HG03280 (cell line): ENCODE data around the gene KIZ.
A peak's percentile ranks its signal among the peaks of the same experiment; 100 is the strongest.

Experiments used
- ATAC-seq: cut with Tn5 transposase; IDR thresholded peaks from one replicate; pipeline ENCODE4 v1.9.1; 2021; ENCODE audit warnings: mild to moderate bottlenecking, moderate library complexity; ENCODE audit not compliant: unreplicated experiment

Gene KIZ

DNA sequence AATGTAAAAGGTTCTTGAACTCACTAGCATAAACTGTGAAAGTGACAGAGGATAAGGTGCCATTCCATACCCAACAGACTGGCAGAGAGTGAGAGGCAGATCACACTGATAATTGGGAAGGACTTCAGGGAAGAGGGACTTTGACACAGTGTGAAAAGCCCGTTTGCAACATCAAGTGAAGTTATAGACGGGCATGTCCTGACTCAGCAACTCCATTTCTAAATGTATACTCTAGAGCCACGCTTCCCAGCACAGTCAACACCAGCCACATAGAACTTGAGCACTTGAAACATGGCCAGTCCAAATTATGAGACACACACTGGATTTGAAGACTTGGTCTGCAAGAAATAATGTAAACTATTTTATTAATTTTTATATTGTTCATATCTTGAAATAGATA, 131.3 kb downstream of the KIZ start:
- no peak for ATAC-seq

DNA sequence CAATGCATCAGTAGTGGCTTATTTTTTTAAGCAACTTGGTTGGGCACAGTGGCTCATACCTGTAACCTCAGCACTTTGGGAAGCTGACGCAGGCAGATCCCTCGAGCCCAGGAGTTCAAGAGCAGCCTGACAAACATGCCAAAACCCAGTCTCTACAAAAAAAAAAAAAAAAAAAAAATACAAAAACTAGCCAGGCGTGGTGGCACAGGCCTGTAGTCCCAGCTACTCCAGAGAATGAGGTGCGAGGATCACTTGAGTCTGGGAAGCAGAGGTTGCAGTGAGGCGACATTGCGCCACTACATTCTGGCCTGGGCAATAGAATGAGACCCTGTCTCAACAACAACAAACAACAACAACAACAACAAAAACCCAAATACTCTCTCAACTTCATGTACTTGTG, 132.5 kb downstream of the KIZ start:
- ATAC-seq: no peak

DNA sequence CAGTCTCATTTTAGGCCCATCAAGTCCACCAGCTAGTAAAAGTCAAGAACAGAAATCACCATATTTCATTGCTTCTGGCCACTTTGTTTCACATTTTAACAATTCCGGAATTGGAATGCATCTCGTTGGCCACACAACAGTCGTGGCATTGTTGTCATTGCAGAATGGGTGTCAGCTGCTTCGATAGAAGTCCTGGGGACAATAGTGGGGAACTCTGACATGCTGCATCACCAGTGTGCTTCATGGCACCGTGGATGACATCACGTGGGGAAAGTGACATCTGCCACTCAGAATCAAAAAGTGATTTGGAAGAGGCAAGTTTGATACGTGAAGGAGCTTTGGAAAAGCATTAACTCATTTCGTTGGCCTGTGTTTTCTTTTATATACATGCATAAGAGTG, 133.5 kb downstream of the KIZ start:
- ATAC-seq: no peak

DNA sequence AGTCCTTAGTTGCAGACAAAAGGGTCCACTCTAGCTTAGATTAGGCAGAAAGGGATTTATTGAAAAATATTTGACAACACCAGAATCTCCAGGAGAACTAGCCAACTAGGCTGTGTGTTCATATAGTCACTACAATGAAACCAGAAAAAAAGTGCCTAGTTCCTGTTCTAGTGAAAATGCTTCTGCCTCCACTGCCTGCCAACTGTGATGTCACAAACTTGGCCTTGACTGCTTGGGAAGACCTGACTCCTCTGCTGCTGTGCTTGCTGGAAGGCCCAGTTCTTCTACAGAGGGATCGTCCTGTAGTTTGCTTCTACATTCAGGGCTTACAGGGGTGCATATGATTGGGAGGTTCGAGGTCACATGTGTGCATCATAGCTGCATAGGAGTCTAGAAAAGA, 136.9 kb downstream of the KIZ start:
- no peak for ATAC-seq

DNA sequence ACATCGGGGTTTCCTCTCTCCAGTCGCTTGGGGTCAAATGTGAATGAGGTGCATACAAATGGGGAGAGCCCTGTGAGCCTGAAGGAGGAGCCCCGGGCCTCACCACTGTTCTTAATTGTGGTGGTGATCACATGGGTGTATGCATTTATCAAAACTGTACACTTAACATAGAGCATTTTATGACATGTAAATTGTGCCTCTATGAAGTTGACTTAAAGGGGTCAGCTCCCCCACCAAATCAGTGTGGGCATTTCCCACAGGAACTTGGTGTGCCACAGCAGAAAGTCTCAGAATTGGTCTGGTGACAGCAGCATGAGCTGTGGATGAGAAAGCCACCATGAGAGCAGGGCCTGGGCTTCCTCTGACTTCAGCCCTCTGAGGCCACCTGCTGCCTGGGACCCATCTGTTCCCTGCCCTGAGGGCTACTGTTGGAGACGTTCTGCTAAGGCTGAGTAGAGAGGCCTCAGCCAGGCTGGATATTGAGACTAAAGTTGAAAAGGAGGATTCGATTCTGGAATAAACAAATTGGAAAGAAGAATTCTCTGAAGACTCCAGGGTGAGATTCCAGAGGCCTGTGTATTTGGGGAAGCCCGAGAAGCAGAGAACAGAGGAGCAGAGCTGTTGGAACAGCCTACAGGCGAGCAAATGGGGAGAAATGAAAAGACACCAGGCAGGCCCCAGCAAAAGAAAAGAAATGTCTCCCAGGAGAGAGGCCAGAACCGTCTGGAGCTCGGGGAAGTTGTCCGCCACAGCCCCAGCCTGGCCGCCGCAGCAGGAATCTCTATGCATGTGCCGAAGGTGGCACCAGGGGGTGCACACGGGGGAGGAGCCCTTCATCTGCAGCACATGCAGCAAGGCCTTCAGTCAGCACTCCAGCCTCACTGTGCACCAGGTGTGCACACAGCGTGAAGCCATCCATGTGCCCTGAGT, 139.6 kb downstream of the KIZ start:
- ATAC-seq: no peak

DNA sequence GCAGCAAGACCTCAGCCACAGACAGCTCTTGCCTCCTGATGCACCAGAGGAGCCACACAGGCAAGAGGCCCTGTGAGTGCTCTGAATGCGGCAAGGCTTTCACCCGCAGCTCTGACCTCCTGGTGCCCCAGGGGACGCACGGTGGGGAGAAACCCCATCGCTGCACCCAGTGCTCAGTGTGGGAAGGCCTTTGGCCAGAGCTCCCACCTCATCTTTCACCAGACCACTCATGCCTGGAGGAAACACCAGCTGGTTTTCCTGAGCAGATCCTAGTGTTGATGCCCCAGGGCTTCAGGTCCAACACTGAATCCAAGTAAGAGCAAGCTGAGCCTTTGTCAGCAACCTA, 140.3 kb downstream of the KIZ start:
- no peak for ATAC-seq

DNA sequence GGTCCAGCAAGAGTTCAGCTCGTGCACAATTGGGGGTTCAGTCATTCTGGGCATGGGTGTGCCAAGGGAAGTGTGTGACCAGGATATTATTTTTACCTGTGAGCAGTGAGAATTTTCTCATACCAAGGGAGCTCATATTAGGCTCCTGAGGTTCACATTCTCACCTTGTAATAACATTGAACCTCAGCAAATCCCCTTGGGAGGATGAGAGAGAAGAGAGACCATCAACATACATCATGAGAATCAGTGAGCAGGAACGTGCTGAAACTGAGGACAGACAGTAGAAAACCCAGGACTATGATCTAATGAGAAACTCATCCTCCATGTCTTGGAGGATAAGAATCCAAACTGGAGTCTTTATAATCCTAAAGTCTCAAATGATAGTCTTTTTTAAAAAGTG, 143.9 kb downstream of the KIZ start:
- ATAC-seq: no peak

DNA sequence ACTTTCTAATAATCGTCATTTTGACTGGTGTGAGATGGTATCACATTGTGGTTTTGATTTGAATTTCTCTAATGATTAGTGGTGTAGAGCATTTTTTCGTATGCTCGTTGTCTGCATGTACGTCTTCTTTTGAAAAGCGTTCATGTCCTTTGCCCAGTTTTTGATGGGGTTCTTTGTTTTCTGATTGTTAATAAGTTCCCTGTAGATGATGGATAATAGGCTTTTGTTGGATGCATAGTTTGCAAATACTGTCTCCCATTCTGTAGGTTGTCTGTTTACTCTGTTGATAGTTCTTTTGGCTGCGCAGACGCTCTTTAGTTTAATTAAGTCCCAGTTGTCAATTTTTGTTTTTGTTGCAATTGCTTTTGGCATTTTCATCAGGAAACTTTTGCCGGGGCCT, 144.9 kb downstream of the KIZ start:
- ATAC-seq: no peak

DNA sequence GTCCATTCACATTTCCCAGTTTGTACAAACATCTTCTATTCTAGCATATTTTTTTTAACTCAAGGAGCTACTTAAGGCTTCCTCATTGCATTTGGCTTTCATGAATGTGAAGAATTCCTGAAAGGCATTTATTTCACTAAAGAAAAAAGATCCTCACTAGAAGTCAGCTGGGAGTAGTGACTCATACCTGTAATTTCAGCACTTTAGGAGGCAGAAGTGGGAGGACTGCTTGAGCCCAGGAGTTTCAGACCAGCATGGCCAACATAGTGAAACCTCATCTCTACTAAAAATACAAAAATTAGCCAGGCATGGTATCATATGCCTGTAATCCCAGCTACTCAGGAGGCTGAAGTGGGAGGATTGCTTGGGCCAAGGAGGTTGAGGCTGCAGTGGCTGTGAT, 146.4 kb downstream of the KIZ start:
- ATAC-seq: peak; percentile 26

DNA sequence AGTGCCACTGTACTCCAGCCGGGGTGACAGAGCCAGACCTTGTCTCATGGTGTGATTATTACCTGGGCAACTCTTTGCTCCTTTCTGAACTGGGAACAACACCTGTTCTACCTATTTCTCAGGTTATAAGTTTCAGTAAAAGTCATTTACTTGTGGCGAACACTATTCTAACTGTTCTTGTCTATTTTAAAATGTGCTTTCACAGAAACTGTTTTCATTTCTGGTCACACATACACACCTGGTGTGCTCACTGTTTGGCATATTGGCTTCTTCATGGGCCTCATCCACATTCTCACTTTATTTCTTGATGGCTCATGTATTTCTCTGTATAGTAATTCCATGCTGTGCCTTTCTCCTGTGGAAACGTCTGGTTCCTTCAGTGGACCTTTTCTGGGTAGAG, 146.8 kb downstream of the KIZ start:
- peak; percentile 67 for ATAC-seq

DNA sequence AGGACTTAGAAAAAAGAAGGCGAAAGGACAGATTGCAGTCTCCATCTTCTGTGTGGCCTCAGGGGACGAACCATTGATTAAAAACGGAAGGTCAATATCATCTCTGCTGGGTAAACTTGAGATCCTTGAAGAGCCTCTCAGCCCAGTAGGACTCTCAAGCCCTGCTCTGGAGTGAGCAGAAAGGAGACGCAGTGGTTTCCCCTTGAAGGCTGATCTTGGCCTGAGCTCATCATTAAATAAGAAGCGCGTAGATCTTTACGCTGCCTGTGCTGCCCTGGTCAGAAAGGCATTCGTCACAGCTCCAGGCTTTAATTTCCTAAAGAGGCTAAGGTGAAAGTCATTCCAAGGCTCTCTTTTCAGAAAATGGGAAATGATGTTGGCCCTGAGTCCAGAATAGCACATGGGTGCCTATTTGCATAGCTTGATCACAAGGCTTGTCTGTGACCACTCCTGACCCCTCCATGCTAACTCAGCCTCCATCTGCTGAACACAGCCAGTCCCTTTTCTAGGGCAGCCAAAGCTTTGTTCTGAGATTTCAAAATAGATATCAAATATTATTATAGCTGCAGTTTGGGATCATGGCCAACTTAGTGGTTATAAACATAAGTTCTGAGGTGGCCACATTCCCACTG, 148.0 kb downstream of the KIZ start:
- ATAC-seq: no peak

DNA sequence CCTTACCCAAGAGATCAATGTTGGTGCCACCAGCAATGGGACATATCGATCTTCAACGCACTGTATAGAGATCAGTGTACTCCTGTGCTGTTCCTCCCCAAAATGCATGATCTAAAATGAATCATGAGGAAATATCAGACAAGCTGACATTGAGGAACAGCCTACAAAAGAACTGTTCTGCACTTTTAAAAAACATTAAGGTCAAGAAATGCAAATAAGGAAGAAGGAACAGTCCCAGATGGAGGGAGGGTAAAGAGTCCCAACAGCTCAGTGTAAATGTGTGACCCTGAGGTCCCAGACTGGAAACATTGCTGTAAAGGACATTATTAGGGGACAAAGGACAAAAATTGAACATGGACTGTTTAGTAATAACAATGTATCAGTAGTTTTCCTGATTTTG, 152.9 kb downstream of the KIZ start:
- ATAC-seq: no peak

DNA sequence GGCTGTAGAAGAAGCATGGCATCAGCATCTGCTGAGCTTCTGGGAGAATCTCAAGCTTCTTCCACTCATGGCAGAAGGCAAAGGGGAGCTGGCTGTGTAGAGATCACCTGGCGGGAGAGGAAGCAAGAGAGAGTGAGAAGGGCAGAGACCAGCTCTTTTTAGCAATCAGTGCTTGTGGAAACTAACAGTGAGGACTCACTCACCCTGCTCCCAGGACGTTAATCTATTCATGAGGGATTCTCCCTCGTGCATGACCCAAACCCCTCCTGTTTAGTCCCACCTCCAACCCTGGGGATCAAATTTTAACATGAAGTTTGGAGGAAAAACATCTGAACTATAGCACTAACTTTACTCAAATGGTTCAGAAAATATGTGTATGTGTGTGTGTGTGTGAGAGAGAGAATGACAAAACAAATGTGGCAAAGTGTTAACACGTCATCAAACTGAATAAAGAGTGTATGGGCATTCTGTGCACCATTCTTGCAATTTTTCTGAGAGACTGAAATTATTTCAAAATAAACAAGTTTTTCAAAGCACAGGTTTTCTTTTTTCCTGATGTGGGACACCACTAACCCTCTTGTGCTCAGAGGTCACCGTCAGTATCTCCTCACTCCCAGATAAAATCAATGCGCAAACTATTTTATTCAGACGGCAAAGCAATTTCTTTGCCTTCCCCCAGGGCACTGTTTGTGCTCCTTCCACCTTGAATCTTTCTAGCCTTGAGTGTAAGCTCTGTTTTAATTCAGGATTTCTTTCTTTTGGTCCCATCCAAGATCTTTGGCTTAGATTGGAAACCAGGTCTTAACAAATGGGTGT, 154.0 kb downstream of the KIZ start:
- ATAC-seq: no peak

DNA sequence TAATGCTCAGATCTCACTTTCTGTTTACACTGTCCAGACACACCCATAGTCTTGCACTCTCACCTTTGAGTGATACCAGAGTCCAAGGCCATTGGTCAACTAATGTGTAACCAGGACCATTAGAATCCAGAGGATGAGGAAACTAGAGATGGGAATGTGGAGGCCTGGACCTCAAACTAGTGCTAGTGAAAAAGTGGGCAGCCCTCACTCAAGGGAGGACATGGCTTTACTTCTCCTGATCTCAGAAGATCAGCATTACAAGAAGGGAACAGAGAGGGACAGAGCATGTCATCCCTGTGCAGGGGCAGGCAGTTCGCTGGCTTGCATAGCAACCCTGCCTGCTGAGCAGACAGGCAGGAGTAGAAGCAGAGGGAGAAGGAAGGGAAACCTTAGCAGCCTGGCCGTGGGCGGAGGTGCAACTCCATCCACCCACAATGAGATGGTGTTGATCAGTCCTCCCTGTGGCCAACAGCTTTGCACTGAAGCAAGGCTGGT, 154.7 kb downstream of the KIZ start:
- no peak for ATAC-seq

DNA sequence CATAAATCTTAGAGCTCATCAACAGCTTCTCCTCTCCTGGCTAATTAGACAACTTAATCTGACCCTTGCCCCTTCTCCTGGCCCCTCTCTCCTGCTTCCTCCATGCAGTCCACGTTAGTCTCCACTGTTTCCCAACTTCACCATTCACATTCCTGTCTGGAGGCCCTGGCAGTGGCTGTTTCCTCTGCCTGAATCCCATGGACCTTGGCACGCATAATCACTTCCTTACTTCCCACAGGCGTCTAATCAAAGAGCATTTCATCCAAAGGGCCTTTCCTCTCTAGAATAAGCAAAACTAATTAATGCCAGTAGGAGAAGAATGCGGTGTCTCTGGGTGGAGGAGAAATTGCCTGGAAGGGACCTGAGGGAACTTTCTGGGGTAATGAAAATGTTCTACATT, 160.9 kb downstream of the KIZ start:
- ATAC-seq: no peak

DNA sequence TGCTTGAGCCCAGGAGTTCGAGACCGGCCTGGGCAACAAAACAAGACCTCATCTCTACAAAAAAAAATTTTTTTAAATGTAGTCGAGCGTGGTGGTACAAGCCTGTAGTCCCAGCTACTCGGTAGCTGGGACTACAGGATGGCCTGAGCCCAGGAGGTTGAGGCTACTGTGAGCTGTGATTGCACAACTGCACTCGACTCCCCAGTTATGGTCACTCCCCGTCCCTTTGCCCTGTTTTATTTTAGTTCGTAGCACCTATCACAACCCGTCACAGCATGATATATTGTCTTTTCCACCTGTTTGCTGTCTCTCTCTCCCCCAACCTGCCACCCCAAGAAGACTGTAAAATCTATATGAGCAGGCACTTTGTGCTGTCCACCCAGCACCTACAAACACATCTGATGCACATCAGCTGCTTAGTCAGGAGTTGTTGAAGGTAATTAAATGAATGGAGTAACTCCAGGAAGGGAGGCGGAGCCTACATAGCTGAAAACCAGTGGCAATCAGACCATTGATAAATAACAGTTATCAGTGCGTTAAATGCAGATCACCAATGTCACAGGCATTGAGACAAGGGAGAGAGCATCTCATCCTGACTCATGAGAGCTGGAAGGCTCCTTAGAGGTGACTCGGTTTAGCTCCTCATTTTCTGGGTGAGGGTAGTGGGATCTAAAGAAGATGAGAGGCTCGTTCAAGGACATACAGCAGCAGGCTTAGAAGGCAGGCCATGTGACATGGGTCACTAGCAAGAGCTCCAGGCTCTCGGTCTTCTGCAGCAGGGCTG, 162.9 kb downstream of the KIZ start:
- no peak for ATAC-seq

DNA sequence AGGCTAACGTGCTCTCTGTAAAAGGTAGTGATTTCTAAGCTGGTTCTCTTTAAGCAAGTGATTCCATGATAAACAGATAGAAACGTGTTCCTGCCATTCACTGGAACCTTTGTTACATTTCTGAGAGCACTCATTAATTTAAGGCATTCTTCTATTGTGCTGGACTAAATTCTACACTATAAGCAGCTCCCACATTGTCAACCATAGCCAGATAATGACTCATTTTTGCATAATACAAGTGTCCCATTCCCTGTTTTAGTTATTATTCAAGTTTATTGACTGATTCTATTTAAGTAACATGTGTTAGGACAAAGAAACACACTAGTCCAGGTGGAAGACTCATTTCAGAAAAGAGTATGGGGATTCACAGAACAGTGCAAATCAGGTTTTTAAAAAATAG, 163.8 kb downstream of the KIZ start:
- ATAC-seq: no peak

DNA sequence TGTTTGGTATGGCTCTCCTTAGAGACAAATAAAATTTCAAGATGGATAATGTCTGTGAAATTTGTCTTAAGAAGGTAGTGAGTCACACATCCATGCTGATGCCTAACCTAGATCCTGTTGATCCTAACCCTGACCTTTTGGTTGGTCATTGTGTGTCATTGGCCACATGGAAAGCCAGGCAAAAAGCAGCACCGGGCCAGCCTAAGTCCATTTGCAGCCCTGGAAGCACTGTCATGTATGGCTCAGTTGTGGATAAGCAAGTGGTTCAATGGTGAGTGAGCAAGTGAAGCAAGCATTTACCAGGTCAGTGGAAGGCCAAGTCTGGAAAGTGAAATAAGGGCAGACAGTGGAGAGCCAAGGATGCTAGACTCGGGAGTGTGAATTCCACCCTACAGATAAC, 165.1 kb downstream of the KIZ start:
- no peak for ATAC-seq

DNA sequence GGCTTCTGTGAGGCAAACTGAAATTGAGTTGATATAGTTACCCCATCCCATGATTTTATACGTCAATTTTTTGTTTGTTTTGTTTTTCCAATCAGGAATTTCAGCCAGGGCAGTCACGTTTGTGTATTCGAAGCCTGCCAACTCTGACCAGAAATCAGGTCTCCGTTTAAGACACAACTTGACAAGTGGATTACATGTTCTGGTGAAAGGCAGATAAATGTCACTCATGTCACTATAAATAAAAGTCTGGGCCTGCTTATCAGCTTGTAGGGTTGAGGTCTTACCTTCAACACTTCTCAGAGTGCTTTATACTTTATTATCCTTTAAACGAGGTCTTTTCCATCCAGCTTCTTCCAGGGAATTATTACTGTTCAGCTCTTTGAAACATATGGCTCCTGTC, 168.9 kb downstream of the KIZ start:
- no peak for ATAC-seq
